ENCODE data around the gene NOS1AP.

DNA sequence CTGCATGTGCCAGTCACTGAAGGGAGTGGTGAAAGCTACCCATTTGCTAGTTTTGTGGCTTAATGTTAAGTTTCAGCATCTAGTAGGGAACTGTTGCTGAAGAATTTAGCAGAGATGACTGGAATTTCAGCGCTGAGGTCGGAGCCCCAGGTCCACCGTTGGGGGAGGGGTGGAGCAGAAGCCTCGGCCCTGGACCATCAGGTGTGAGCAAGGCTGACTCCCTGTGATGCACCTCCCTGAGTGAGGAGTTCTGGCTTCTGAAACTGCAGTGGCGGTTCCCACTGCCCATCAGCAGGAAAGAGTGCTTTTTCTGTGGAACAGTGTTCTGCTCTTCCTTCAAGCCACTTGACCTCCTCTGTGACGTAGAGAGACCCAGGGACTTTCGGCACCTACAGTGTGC, 1.3 kb downstream of the NOS1AP start:
- TF ChIP-seq, protein P1, sequence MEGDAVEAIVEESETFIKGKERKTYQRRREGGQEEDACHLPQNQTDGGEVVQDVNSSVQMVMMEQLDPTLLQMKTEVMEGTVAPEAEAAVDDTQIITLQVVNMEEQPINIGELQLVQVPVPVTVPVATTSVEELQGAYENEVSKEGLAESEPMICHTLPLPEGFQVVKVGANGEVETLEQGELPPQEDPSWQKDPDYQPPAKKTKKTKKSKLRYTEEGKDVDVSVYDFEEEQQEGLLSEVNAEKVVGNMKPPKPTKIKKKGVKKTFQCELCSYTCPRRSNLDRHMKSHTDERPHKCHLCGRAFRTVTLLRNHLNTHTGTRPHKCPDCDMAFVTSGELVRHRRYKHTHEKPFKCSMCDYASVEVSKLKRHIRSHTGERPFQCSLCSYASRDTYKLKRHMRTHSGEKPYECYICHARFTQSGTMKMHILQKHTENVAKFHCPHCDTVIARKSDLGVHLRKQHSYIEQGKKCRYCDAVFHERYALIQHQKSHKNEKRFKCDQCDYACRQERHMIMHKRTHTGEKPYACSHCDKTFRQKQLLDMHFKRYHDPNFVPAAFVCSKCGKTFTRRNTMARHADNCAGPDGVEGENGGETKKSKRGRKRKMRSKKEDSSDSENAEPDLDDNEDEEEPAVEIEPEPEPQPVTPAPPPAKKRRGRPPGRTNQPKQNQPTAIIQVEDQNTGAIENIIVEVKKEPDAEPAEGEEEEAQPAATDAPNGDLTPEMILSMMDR (IDR thresholded peaks at IDR 0.05; ENCODE audit: low read length) = no peak
- TF ChIP-seq EZH2phosphoT487 (IDR thresholded peaks at IDR 0.05; ENCODE audit: low read length) = no peak
